Epithelial cell of proximal tubule (primary cell): ENCODE results near the gene VAV3. TPM values are rescaled to one million over a fixed set of nuclear protein-coding genes. Genes with fewer than 3 reads are reported as not detected.

ENCODE experiments used
- DNase-seq: peaks from one replicate; pipeline ENCODE4 v3.0.0-alpha.2; 2011; ENCODE audit warnings: low read depth
- H3K4me3 ChIP-seq: 2 replicates; pipeline ENCODE4 v1.5.1; 2011; ENCODE audit warnings: low read depth, mild to moderate bottlenecking, low read length
- total RNA-seq: library from RNA; depleted of rRNA; stranded (reverse); fragments of >200 nt; gene quantifications from 2 replicates; pipeline ENCODE4 v1.2.3, GENCODE V29; 2015
- TF ChIP-seq, protein P1 (sequence below): conservative IDR thresholded peaks from 2 replicates; pipeline ENCODE4 v1.5.1; 2012; ENCODE audit warnings: low read depth, mild to moderate bottlenecking, low read length

VAV3 gene
- total RNA-seq, 1 donor from 2014 or later = 9.7 TPM

DNA sequence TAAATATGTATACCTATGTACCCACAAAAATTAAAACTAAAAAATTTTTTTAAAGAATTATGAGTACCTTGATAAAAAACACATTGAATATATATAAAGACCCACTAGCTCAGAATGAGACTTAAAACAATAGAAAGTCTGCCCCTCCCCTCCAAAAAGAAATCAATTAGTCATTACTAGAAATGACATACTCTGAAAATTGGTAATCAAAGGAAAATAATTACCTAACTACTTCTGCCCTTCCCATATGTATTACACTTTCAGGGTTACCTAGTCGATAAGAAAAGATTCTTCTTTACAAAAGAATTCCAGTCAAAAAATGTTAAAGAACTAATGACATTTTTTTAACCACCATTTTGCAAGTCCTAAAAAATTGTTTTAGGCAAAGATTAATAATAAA is 34.7 kb downstream of the VAV3 start:
- no peak overlapping the region for H3K4me3 ChIP-seq
- DNase-seq = no peak
- TF ChIP-seq, protein P1, sequence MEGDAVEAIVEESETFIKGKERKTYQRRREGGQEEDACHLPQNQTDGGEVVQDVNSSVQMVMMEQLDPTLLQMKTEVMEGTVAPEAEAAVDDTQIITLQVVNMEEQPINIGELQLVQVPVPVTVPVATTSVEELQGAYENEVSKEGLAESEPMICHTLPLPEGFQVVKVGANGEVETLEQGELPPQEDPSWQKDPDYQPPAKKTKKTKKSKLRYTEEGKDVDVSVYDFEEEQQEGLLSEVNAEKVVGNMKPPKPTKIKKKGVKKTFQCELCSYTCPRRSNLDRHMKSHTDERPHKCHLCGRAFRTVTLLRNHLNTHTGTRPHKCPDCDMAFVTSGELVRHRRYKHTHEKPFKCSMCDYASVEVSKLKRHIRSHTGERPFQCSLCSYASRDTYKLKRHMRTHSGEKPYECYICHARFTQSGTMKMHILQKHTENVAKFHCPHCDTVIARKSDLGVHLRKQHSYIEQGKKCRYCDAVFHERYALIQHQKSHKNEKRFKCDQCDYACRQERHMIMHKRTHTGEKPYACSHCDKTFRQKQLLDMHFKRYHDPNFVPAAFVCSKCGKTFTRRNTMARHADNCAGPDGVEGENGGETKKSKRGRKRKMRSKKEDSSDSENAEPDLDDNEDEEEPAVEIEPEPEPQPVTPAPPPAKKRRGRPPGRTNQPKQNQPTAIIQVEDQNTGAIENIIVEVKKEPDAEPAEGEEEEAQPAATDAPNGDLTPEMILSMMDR = no peak

- TF ChIP-seq, protein P1 = no peak
- H3K4me3 ChIP-seq = no peak overlapping the region
- DNase-seq = no peak
Measured at GRCh38 chr1:107927820-107928219, 37.2 kb downstream of the VAV3 start.

- TF ChIP-seq, protein P1 = no peak
- no peak overlapping the region for H3K4me3 ChIP-seq
- no peak for DNase-seq
Measured at GRCh38 chr1:107926436-107927080, 38.4 kb downstream of the VAV3 start.

GRCh38 chr1:107925565-107925964 is 39.4 kb downstream of the VAV3 start:
- DNase-seq = no peak
- TF ChIP-seq, protein P1 = no peak
- H3K4me3 ChIP-seq = no peak overlapping the region

DNA sequence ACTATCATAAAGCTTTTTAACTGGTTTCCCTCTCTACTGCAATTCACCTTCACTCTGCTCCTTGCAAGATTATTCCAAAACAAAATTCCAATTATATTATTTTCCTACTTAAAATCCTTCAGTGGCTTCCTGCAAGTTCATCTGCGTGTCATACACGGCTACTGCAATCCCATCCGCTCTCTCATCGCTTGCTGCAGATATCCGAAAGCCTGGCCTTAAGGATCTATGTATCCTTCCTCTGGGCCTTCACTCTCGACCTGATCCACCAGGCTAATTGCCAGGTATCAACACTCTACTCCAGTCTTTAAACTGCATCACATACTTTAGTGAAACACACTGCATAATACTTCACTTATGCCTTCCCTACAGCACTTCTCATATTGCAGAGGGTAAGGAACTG is 44.0 kb downstream of the VAV3 start:
- TF ChIP-seq, protein P1 = no peak
- no peak overlapping the region for H3K4me3 ChIP-seq
- no peak for DNase-seq

GRCh38 chr1:107920561-107920960 is 44.4 kb downstream of the VAV3 start:
- no peak overlapping the region for H3K4me3 ChIP-seq
- TF ChIP-seq, protein P1 = no peak
- DNase-seq = no peak

- TF ChIP-seq, protein P1 = no peak
- no peak for DNase-seq
- no peak overlapping the region for H3K4me3 ChIP-seq
Measured at GRCh38 chr1:107919953-107920352, 45.0 kb downstream of the VAV3 start.
